ENCODE data around the gene UBE2G1. TPM values are rescaled to one million over a fixed set of nuclear protein-coding genes. Genes with fewer than 3 reads are reported as not detected.

Gene UBE2G1
- total and polyA plus RNA-seq, 4 donors: 19.9 to 25.3 (median 21.3) TPM

DNA sequence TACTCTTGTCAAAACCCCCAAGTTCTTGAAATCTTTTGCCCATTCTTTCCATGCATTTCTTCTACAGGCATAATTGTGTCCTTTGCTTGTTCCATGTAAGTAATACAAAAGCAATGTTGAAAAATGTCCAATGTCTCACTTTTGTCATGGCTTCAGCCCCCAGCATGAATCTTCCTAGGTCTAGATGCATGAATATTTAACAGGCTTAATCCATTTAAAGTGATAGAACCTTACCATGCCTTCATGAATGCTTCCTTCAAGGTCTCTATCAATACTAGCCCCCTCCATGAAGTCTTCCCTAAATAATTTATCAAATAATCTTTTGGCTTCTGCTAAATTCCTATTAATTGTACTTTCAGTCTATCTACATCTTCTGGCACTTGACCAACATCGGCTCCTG, 56.6 kb downstream of the UBE2G1 start:
- WGBS: 16% methylated on average over 1 of the region's 1 CpG
- Histone ChIP-seq H3K36me3 (ENCODE audit: control insufficient read depth in 4 of 4, insufficient read depth in 3 of 4, low read depth in 1 of 4, low read length in 3 of 4) (peaks cover 0 to 5% (median 0%) of the 10 kb centered on the region in 4 donors), H3K9ac (ENCODE audit: low read depth in 1 of 2, low read length in 2 of 2) (no peak overlapping the region)

DNA sequence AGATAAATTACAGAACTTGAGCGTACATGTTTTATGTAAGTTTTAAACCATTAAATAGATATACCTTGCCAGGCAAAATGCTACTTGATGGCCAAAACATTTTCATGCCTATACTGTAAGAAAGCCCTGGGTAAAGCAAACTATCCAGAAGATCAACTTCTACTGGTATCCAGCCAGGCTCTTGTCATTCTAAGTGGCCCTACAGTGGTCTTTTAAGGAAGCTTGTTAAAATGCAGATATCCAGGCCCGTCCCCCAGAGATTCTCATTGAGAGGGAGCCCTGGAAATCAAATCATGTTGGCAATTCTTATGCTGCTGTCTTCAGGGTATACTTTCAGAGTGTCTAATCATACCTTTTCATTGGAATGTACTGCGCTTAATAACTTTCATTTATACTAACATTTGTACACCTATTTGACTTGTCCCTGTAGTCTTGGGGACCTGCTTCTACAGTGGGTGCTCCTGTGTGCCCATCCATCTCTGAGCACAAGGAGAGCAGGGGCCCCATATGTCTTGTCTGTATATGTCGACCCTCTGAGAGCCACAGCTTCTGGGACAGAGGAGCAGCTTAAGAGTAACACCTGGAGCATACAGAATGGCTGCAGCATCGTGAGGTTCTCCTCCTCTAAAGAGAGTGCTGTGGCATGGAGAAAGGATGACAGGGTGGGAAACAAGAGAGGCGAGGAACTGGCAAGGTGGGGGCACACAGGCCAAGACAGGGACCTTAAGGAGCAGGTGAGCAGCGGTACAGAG, 59.1 kb downstream of the UBE2G1 start:
- Histone ChIP-seq H3K9me3 (ENCODE audit: control insufficient read depth in 4 of 4, low read length in 3 of 4) (no peaks in the 10 kb centered on the region), H3K4me1 (ENCODE audit: control insufficient read depth in 4 of 4, insufficient read depth in 4 of 4, low read length in 3 of 4) (peaks cover 2 to 19% (median 14%) of the 10 kb centered on the region in 4 donors), H3K36me3 (ENCODE audit: control insufficient read depth in 4 of 4, insufficient read depth in 3 of 4, low read depth in 1 of 4, low read length in 3 of 4) (peaks cover 0 to 5% (median 0%) of the 10 kb centered on the region in 4 donors), H3K27me3 (ENCODE audit: control insufficient read depth in 4 of 4, insufficient read depth in 4 of 4, low read length in 3 of 4) (no peaks in the 10 kb centered on the region), H3K4me3 (ENCODE audit: low read depth in 1 of 3, low read length in 3 of 3) (no peak overlapping the region), H3K9ac (ENCODE audit: low read depth in 1 of 2, low read length in 2 of 2) (no peak overlapping the region), H3K27ac (ENCODE audit: low read depth in 1 of 2, low read length in 2 of 2) (no peak overlapping the region)
- no peak for DNase-seq (ENCODE audit: low spot score)
- TF ChIP-seq RAD21 (IDR thresholded peaks at IDR 0.05) (no peak), FOXA2 (IDR thresholded peaks at IDR 0.05) (no peak), YY1 (IDR thresholded peaks at IDR 0.05) (no peak), SP1 (IDR thresholded peaks at IDR 0.05) (no peak), HNF4G (IDR thresholded peaks at IDR 0.05) (no peak), TAF1 (conservative IDR thresholded peaks at IDR 0.05) (no peak), FOXA1 (IDR thresholded peaks at IDR 0.05) (no peak), REST (IDR thresholded peaks at IDR 0.05) (no peak), JUND (IDR thresholded peaks at IDR 0.05) (no peak), HNF4A (conservative IDR thresholded peaks at IDR 0.05) (no peak), NR2F2 (IDR thresholded peaks at IDR 0.05) (no peak), EGR1 (IDR thresholded peaks at IDR 0.05; ENCODE audit: low read depth in 2 of 2) (no peak), GABPA (IDR thresholded peaks at IDR 0.05 in 1 of 2, conservative IDR thresholded peaks at IDR 0.05 in 1 of 2) (no peak)
- TF ChIP-seq, protein P1, sequence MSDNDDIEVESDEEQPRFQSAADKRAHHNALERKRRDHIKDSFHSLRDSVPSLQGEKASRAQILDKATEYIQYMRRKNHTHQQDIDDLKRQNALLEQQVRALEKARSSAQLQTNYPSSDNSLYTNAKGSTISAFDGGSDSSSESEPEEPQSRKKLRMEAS (IDR thresholded peaks at IDR 0.05): no peak
- TF ChIP-seq, protein P2, sequence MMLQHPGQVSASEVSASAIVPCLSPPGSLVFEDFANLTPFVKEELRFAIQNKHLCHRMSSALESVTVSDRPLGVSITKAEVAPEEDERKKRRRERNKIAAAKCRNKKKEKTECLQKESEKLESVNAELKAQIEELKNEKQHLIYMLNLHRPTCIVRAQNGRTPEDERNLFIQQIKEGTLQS (IDR thresholded peaks at IDR 0.05): no peak
- WGBS: 97% methylated on average over 7 of the region's 7 CpGs

More for the DNA sequence above, 56.6 kb downstream of the UBE2G1 start:
- no peaks in the 10 kb centered on the region for H3K9me3 ChIP-seq (ENCODE audit: control insufficient read depth in 4 of 4, low read length in 3 of 4)
- DNase-seq (ENCODE audit: low spot score): no peak
- no peak overlapping the region for H3K27ac ChIP-seq (ENCODE audit: low read depth in 1 of 2, low read length in 2 of 2)
- TF ChIP-seq, protein P3, sequence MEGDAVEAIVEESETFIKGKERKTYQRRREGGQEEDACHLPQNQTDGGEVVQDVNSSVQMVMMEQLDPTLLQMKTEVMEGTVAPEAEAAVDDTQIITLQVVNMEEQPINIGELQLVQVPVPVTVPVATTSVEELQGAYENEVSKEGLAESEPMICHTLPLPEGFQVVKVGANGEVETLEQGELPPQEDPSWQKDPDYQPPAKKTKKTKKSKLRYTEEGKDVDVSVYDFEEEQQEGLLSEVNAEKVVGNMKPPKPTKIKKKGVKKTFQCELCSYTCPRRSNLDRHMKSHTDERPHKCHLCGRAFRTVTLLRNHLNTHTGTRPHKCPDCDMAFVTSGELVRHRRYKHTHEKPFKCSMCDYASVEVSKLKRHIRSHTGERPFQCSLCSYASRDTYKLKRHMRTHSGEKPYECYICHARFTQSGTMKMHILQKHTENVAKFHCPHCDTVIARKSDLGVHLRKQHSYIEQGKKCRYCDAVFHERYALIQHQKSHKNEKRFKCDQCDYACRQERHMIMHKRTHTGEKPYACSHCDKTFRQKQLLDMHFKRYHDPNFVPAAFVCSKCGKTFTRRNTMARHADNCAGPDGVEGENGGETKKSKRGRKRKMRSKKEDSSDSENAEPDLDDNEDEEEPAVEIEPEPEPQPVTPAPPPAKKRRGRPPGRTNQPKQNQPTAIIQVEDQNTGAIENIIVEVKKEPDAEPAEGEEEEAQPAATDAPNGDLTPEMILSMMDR (IDR thresholded peaks at IDR 0.05; ENCODE audit: low read depth, low read length, missing input control): no peak
- H3K4me1 ChIP-seq (ENCODE audit: control insufficient read depth in 4 of 4, insufficient read depth in 4 of 4, low read length in 3 of 4): peaks cover 2 to 36% (median 25%) of the 10 kb centered on the region in 4 donors
- H3K4me3 ChIP-seq (ENCODE audit: low read depth in 1 of 3, low read length in 3 of 3): no peak overlapping the region
- H3K27me3 ChIP-seq (ENCODE audit: control insufficient read depth in 4 of 4, insufficient read depth in 4 of 4, low read length in 3 of 4): no peaks in the 10 kb centered on the region

Data from liver (tissue), 9 donors.